HCT116 (cell line): ENCODE measurements around the gene POC1B. TPM values are rescaled to one million over a fixed set of nuclear protein-coding genes. Genes with fewer than 3 reads are reported as not detected.
A peak's percentile ranks its signal among the peaks of the same experiment; 100 is the strongest.

Source experiments
- ATAC-seq: fragments of 200-7000 bp; cut with Tn5 transposase; 2 replicates; pipeline ENCODE4 v1.9.1; 2020; ENCODE audit warnings: mild to moderate bottlenecking, moderate library complexity
- BruUV-seq: library from RNA; stranded (reverse); fragments of 400-500 nt; replicated peaks from 2 replicates; lab custom pipeline; 2021; lab: Mats Ljungman, UMichigan
- CTCF ChIA-PET: fragments of 300-600 bp; sonication (Branson Sonifier 250); formaldehyde crosslinking; loops from one replicate; lab custom pipeline; 2021; ENCODE audit warnings: antibody characterized with exemption; lab: Charles Lee
- POLR2A ChIA-PET: fragments of 300-600, 350-600 bp; sonication (Branson Sonifier 250); formaldehyde crosslinking; loops from one replicate; lab custom pipeline; 2021; ENCODE audit warnings: antibody characterized with exemption; lab: Charles Lee
- RAD21 ChIA-PET, 2 experiments: fragments of 300-600 bp; sonication (Branson Sonifier 250); formaldehyde crosslinking; loops; one replicate each; lab custom pipeline; 2023; ENCODE audit warnings: low total read pairs in 2 of 2; ENCODE audit not compliant: uncharacterized antibody in 2 of 2, unreplicated experiment in 2 of 2, low non-redundant PET in 1 of 2; lab: Charles Lee
- DNase-seq: peaks from one replicate; pipeline ENCODE4 v3.0.0-alpha.2; 2010; ENCODE audit warnings: low read depth, low spot score
- H2AFZ ChIP-seq: fragments of 200-600 bp; shearing (Covaris generic), sonication (generic); 2 replicates; pipeline ENCODE4 v1.6.1; 2017; ENCODE audit warnings: low read depth, mixed run types, mixed read lengths, antibody characterized with exemption, low read length; ENCODE audit not compliant: poor library complexity, severe bottlenecking
- H3K27ac ChIP-seq: 2 replicates; pipeline ENCODE4 v1.5.1; 2012; ENCODE audit warnings: low read depth, low read length
- H3K27me3 ChIP-seq: fragments of 200-600 bp; sonication (generic); 2 replicates; pipeline ENCODE4 v1.6.1; 2016; ENCODE audit warnings: mixed run types, low read length, mixed read lengths; ENCODE audit not compliant: insufficient read depth
- H3K36me3 ChIP-seq, 2 experiments: fragments of 200-500 bp in 1 of 2; fragments of 200-600 bp in 1 of 2; sonication (Bioruptor generic) in 1 of 2; sonication (generic) in 1 of 2; 2 replicates each; pipeline versions ENCODE4 v1.5.1 to v1.6.1; 2014 to 2016; ENCODE audit warnings: low read length in 2 of 2, inconsistent platforms in 1 of 2, mixed read lengths in 1 of 2, mixed run types in 1 of 2; ENCODE audit not compliant: insufficient read depth in 2 of 2, control insufficient read depth in 1 of 2
- H3K4me1 ChIP-seq, 2 experiments: fragments of 200-600 bp in 1 of 2; sonication (generic) in 1 of 2; 2 replicates each; pipeline versions ENCODE4 v1.5.1 to v1.6.1; 2012 to 2017; ENCODE audit warnings: low read length in 2 of 2, inconsistent platforms in 1 of 2, mild to moderate bottlenecking in 1 of 2, mixed read lengths in 1 of 2, mixed run types in 1 of 2, moderate library complexity in 1 of 2; ENCODE audit not compliant: insufficient read depth in 2 of 2, control insufficient read depth in 1 of 2
- H3K4me2 ChIP-seq: fragments of 200-600 bp; sonication (generic); 2 replicates; pipeline ENCODE4 v1.6.1; 2017; ENCODE audit warnings: mixed run types, low read length, mixed read lengths
- H3K4me3 ChIP-seq, 2 experiments: fragments of 200-600 bp in 1 of 2; sonication (generic) in 1 of 2; replicated peaks in 1 of 2; 2 replicates each; pipeline ENCODE4 v1.5.1; 2011 to 2016; ENCODE audit warnings: low read length in 2 of 2, control low read depth in 1 of 2, low read depth in 1 of 2, mild to moderate bottlenecking in 1 of 2, mixed read lengths in 1 of 2, mixed run types in 1 of 2
- H3K79me2 ChIP-seq: fragments of 200-600 bp; sonication (generic); 2 replicates; pipeline ENCODE4 v1.6.1; 2017; ENCODE audit warnings: mild to moderate bottlenecking, mixed run types, low read length, moderate library complexity, mixed read lengths; ENCODE audit not compliant: insufficient read depth
- H3K9ac ChIP-seq: fragments of 200-600 bp; sonication (generic); 2 replicates; pipeline ENCODE4 v1.6.1; 2016; ENCODE audit warnings: low read length, mixed read lengths
- H3K9me2 ChIP-seq: fragments of 200-600 bp; sonication (generic), shearing (Covaris generic); 2 replicates; pipeline ENCODE4 v1.6.1; 2017; ENCODE audit warnings: mixed run types, mild to moderate bottlenecking, moderate library complexity; ENCODE audit not compliant: insufficient read depth
- H3K9me3 ChIP-seq, 2 experiments: fragments of 200-500 bp in 1 of 2; fragments of 200-600 bp in 1 of 2; sonication (Bioruptor generic) in 1 of 2; sonication (generic) in 1 of 2; 2 replicates each; pipeline ENCODE4 v1.6.1; 2014 to 2017; ENCODE audit warnings: low read length in 2 of 2, mixed read lengths in 2 of 2, inconsistent platforms in 1 of 2, low read depth in 1 of 2, mild to moderate bottlenecking in 1 of 2, mixed run types in 1 of 2, moderate library complexity in 1 of 2; ENCODE audit not compliant: control insufficient read depth in 1 of 2, insufficient read depth in 1 of 2
- H4K20me1 ChIP-seq: fragments of 200-600 bp; sonication (generic), shearing (Covaris generic); 2 replicates; pipeline ENCODE4 v1.6.1; 2017; ENCODE audit warnings: mixed run types, mild to moderate bottlenecking, moderate library complexity; ENCODE audit not compliant: insufficient read depth
- ELF1 ChIP-seq: IDR thresholded peaks from 2 replicates; pipeline ENCODE4 v1.6.1; 2012; ENCODE audit warnings: low read depth, borderline replicate concordance
- FOSL1 ChIP-seq: IDR thresholded peaks from 2 replicates; pipeline ENCODE4 v1.6.1; 2012; ENCODE audit warnings: low read depth
- JUND ChIP-seq: IDR thresholded peaks from 2 replicates; pipeline ENCODE4 v1.6.1; 2012
- POLR2A ChIP-seq: IDR thresholded peaks from 2 replicates; pipeline ENCODE4 v1.7.0; 2011; ENCODE audit warnings: borderline replicate concordance; ENCODE audit not compliant: insufficient read depth, insufficient read length; ENCODE audit errors: extremely low read depth
- POLR2AphosphoS5 ChIP-seq: IDR thresholded peaks from 2 replicates; pipeline ENCODE4 v1.6.1; 2011; ENCODE audit warnings: mild to moderate bottlenecking, low read depth, low read length, moderate library complexity
- REST ChIP-seq: IDR thresholded peaks from 2 replicates; pipeline ENCODE4 v1.6.1; 2012; ENCODE audit warnings: low read depth
- SIN3A ChIP-seq: IDR thresholded peaks from 2 replicates; pipeline ENCODE4 v1.6.1; 2012; ENCODE audit warnings: low read depth
- TCF7L2 ChIP-seq: IDR thresholded peaks from 2 replicates; pipeline ENCODE4 v1.7.0; 2011; ENCODE audit warnings: borderline replicate concordance, inconsistent platforms; ENCODE audit not compliant: insufficient read depth, insufficient read length; ENCODE audit errors: extremely low read depth
- ZNF274 ChIP-seq: fragments of 200-500 bp; sonication (Bioruptor generic); IDR thresholded peaks from 2 replicates; pipeline ENCODE4 v1.6.1; 2014; ENCODE audit warnings: mild to moderate bottlenecking, low read depth, low read length, inconsistent platforms
- intact Hi-C: fragments of 100-400 bp; cut with micrococcal nuclease; formaldehyde crosslinking; loops from 2 replicates; pipeline ENCODE4 v1.10.0; 2022
- total RNA-seq: library from RNA; stranded (reverse); gene quantifications from one replicate; pipeline ENCODE4 v1.2.1, GENCODE V29; 2021; ENCODE audit not compliant: unreplicated experiment
- TF ChIP-seq, protein P1 (sequence below): IDR thresholded peaks from 2 replicates; pipeline ENCODE4 v1.6.1; 2012

Gene POC1B
- total RNA-seq, 1 experiment from 2014 or later: 14.3 TPM

DNA sequence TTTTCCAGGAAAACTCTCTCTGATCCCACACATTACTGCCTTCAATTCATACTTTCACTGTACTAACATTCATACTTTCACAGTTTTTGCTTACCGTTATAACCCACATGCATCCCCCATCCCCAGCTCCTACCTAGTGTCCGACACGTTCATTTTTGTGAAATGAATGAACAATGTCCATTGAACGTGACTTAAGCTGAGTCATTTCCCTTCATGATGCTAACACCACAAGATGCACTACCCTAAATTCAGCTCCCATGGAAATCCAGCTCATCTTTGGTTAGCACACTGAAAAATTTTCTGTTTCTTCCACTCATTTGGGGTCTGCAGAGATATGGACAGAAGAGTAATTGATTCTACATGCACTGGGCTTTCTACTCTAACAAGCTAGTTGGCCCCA lies 85.9 kb downstream of the POC1B start:
- ATAC-seq: no peak
- no peaks in the 10 kb centered on the region for H3K9me3 ChIP-seq

GRCh38 chr12:89437231-89437630 lies 88.6 kb downstream of the POC1B start:
- RAD21 ChIA-PET: no interaction called here
- Histone ChIP-seq H3K27me3 (no peaks in the 10 kb centered on the region), H2AFZ (no peak overlapping the region), H3K79me2 (no peaks in the 10 kb centered on the region), H3K4me3 (no peak overlapping the region), H3K4me1 (peaks cover 0 to 12% of the 10 kb centered on the region in 2 experiments; a peak in 2 of 4 replicates), H3K4me2 (no peak overlapping the region), H3K9me2 (no peaks in the 10 kb centered on the region), H3K36me3 (no peaks in the 10 kb centered on the region), H3K9me3 (no peaks in the 10 kb centered on the region), H3K9ac (no peak overlapping the region), H4K20me1 (no peaks in the 10 kb centered on the region), H3K27ac (no peak overlapping the region)
- TF ChIP-seq JUND: no peak
- no peak for TF ChIP-seq ELF1
- TF ChIP-seq SIN3A: no peak
- no peak for TF ChIP-seq FOSL1
- no peak for TF ChIP-seq REST
- no peak for TF ChIP-seq POLR2AphosphoS5
- no peak for TF ChIP-seq POLR2A
- TF ChIP-seq TCF7L2: no peak
- no peak for TF ChIP-seq ZNF274
- intact Hi-C loops: no loop called here
- ATAC-seq (no peak), DNase-seq (no peak)
- POLR2A ChIA-PET: no interaction called here
- CTCF ChIA-PET: no interaction called here
- BruUV-seq: no TSS peak

More for the DNA sequence above, 85.9 kb downstream of the POC1B start:
- Histone ChIP-seq H2AFZ (no peak overlapping the region), H3K9me2 (no peaks in the 10 kb centered on the region), H3K27me3 (no peaks in the 10 kb centered on the region), H3K4me1 (peaks cover 0 to 8% of the 10 kb centered on the region in 2 experiments; a peak in 2 of 4 replicates)
- intact Hi-C loops: no loop called here
- no peak for TF ChIP-seq SIN3A
- TF ChIP-seq, protein P1, sequence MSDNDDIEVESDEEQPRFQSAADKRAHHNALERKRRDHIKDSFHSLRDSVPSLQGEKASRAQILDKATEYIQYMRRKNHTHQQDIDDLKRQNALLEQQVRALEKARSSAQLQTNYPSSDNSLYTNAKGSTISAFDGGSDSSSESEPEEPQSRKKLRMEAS: no peak
- TF ChIP-seq, all 23 proteins: peak for 0
- ChIA-PET POLR2A (interaction anchor here (1.1 to 1.5 kb wide), 2 partner anchors 86 to 88 kb away, joined by 3 to 5 read pairs; partner anchors contain the start of gene DUSP6), RAD21 (no interaction called here), CTCF (no interaction called here)
- no TSS peak for BruUV-seq
- H3K4me3 ChIP-seq: no peak overlapping the region
- no peak overlapping the region for H3K27ac ChIP-seq
- no peak overlapping the region for H3K9ac ChIP-seq
- H3K36me3 ChIP-seq: no peaks in the 10 kb centered on the region
- peak overlapping the region; percentile 25 for H3K4me2 ChIP-seq
- no peaks in the 10 kb centered on the region for H4K20me1 ChIP-seq
- no peaks in the 10 kb centered on the region for H3K79me2 ChIP-seq
- DNase-seq: no peak
